HG03095 (cell line): ENCODE data around the gene MISP.

Experiments
- ATAC-seq: cut with Tn5 transposase; IDR thresholded peaks from one replicate; pipeline ENCODE4 v1.9.1; 2021; ENCODE audit warnings: moderate library complexity; ENCODE audit not compliant: unreplicated experiment

Gene MISP

DNA sequence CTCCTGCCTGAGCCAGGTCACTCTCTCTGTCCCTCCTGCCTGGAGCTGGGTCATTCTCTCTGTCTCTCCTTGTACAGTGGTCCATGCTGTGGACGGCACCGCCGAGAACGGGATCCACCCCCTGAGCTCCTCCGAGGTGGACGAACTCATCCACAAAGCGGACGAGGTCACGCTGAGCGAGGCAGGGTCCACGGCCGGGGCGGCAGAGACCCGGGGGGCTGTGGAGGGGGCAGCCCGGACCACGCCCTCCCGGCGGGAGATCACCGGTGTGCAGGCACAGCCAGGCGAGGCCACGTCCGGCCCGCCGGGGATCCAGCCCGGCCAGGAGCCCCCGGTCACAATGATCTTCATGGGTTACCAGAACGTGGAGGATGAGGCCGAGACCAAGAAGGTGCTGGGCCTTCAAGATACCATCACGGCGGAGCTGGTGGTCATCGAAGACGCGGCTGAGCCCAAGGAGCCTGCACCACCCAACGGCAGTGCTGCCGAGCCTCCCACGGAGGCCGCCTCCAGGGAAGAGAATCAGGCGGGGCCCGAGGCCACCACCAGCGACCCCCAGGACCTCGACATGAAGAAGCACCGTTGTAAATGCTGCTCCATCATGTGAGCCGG, 4.6 kb upstream of the MISP start:
- ATAC-seq = no peak

DNA sequence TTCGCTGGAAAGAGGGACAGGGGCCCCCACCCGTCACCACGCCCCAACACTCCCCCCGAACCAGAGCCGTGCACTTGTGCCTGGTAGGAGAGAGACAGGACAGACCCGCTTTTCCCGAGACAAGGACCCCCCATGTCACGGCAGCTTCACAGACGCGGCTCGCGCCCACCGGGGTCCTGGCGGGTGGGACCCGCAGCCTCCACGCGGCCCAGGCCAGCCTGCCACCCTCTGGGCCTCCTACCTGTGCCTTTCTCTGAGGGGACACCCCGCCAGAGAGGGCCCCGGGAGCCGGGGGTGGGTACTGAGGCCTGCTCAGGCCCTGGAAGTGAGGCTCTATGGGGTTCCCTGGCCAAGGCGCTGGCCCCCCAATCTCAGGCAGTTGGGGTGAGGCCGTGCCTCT, 4.0 kb upstream of the MISP start:
- no peak for ATAC-seq

DNA sequence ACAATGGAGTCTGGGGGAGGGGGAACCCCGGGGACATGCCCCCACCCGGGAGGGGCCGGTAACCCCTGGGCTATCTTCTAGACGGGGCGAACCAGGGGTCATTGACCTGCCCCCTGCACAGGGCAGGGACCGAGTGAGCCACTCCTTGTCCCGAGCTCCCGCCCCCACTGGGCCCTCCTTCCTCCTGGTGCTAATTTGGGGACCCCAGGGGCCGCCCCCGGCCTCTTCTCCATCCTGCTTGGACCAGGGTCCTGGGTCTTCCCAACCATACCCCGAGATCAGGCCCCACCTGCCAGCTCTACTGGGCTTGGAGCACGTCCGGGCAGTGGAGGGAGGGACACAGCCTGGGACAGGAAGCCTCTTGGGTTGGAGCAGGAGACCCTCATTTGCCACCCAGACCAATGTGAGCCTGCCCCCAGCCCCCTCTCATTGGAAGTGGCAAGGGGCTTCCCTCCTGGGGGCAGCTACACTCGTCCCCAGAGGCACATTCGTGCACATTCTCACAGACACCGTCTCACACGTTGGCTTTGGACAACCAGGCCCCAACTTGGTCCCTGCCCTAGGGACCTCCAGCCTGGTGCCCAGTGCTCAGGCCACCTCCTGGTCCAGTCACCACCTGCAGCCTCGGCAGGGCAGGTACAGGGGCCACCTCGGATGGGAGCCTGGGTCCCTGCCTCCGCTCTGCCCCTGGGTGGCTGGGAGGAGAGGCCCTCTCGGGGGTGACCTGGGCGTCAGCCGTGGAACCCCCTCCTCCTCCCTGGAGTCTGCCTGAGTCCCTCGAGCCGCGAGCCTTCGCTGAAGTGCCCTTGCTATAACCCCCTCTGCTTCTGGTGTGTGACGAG, 3.3 kb upstream of the MISP start:
- no peak for ATAC-seq

DNA sequence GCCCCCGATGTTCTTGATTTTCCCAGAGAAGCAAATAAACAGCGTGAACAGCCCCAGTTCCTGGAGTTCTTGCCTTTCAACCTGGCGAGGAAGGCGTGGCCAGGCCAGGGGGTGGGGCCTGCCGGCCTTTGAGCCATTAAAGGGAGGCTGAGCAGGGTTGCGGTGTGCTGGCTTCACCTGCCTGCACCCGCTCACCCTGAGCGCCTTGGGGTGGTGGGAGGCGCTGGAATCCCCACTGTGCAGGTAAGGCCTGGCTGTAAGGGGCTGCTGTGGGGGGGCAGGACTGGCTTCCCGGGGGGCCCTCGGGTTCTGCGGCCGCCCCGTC, 2.7 kb upstream of the MISP start:
- no peak for ATAC-seq

DNA sequence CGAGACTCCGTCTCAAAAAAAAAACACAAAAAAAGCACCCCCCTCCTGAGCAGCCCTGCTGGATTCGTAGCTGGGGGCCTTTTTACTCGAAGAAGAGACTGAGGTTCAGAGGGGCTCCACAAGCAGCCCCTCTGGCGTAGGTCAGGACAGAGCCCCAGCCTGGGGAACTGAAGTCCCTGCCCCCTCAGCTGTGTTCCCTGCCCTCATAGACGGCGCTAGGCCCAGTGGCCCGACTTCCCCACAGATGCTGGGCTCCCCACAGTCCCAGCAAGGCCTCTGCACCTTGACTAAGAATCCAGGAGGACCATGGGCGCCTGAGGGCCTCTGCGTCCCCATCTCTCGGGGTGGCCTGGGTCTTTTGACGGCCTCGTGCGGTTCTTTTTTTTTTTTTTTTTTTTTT, 1.1 kb upstream of the MISP start:
- no peak for ATAC-seq

DNA sequence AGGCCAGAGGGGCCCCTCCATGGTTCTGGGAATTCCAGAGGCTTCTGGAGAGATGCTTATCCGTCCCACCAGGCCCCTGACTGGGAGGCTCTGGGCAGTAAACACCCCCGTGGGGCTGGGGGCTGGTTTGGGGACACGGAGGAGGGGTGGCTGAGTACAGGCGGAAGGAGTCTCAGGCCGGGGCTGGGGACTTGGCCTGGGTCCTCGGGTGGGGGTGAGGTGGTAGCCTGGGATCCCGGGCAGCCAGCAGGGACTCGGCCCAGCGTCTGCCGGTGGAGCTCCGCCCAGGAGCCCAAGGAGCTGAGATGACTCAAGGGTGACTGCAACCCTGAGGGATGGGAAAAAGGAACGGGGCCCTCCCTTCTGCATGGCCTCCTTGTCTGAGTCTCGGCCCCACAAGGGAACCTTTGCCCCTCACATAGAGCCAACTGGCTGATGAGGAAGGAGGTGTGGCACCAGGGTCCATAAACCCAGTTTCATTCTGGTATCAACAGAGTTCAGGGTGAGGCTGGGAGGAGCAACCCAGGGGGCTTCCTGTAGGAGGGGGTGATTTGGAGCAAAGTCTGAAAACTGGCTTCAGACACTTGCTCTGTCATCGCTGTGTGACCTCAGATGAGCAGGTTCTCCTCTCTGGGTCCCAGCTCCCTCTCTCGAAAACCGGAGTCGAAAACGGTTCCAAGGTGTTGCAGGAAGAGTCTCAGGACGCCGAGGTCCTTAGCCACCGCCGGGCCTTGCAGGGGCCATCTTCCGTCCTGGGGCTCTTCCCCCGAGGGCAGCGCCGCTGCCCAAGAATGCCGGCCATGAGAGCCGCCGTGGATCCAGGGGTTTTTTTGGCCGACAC, 809 bp downstream of the MISP start:
- ATAC-seq = no peak

DNA sequence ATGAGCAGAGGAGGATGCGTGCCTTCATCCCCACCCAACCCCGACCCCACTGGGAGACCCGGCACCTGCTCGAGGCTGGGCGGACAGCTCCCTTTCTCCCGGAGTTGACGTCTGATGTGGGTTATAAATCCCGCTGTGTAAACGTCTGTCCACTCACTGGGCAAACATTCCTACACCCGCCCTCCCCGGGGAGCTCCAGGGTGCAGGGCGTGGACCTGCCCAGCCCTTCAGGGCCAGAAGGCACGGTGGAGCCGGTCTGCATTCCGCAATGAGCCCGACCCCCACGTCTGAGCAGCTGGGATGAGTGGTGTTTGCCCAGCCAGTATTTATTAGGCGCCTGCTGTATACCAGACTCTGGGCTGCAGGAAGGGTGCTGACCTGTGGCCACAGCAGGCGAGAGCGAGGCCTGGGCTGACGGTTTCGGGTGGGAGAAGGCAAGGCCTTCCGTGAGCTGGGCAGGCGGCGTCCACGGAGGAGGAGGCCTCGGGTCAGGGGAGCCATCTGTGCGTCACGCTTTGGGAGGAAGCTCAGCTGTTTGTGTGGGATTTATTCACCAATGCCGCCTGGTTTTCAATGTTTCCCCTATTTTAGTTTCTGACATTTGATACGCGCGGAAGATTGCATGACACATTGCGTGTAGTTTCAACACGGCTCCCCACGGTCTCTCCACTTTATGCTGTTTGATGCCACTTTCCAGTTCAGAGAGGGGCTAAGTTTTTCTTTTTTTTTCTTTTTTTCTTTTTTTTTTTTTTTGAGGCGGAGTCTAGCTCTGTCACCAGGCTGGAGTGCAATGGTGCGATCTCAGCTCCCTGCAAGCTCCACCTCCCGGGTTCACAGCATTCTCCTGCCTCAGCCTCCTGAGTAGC, 2.0 kb downstream of the MISP start:
- no peak for ATAC-seq

DNA sequence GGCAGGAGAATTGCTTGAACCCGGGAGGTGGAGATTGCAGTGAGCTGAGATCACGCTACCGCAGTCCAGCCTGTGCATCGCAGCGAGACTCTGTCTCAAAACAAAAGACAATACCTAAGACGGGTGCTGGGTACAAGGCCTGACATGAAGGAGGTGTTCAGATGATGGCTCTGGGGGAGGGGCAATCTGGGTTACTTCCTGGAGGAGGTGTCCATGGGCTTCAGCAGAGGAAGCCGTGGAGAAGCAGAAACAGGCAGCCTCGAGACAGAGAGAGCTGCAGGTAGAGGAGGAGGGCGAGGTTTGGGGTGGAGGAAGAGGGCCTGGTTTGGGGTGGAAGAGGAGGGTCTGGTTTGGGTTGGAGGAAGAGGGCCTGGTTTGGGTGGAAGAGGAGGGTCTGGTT, 3.6 kb downstream of the MISP start:
- no peak for ATAC-seq

DNA sequence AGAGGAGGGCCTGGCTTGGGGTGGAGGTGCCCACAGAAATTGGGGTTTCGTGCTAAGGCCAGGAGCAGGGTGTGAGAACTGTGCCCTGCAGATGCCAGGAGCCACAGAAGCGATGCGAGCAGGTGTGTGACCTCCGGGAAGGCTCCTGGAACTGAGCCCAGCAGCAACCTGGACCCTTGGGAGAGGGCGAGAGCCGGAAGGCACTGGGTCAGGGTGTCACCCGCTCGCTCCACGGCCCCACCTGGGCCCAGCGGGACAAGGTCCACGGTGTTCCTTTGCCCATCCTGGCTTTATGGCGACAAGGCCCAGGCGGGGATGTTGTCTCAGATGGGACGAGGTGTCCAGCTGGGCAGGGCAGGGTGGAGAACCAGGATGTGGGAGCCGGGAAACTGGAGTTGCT, 4.2 kb downstream of the MISP start:
- no peak for ATAC-seq

DNA sequence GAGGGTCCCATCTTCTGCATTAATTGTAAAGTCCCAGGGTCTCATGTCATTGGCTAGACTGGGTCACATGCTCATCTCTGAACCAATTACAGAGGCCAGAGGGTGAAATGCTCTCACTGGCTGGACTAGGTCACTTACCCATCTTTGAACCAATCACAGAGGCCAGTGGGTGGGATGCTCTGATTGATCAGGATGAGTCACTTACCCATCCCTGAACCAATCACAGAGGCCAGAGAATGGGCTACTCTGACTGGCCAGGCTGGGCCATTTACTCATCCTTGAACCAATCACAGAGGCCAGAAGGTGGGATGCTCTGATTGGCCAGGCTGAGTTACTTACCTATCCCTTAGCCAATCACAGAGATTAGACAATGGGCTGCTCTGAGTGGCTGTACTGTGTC, 5.3 kb downstream of the MISP start:
- no peak for ATAC-seq

DNA sequence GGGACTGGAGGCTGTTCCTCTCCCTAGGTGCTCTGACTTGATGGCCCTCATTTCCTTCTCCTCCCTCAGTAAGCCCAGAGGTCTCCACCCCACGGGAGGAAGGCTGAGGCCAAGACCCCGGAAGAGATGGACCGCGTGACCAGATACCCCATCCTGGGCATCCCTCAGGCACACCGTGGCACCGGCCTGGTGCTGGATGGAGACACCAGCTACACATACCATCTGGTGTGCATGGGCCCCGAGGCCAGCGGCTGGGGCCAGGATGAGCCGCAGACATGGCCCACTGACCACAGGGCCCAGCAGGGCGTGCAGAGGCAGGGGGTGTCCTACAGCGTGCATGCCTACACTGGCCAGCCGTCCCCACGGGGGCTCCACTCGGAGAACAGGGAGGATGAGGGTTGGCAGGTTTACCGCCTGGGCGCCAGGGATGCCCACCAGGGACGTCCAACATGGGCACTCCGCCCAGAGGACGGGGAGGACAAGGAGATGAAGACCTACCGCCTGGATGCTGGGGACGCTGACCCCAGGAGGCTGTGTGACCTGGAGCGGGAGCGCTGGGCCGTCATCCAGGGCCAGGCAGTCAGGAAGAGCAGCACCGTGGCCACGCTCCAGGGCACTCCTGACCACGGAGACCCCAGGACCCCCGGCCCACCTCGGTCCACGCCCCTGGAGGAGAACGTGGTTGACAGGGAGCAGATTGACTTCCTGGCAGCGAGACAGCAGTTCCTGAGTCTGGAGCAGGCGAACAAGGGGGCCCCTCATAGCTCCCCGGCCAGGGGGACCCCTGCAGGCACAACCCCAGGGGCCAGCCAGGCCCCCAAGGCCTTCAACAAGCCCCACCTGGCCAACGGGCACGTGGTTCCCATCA, 6.1 kb downstream of the MISP start:
- no peak for ATAC-seq

DNA sequence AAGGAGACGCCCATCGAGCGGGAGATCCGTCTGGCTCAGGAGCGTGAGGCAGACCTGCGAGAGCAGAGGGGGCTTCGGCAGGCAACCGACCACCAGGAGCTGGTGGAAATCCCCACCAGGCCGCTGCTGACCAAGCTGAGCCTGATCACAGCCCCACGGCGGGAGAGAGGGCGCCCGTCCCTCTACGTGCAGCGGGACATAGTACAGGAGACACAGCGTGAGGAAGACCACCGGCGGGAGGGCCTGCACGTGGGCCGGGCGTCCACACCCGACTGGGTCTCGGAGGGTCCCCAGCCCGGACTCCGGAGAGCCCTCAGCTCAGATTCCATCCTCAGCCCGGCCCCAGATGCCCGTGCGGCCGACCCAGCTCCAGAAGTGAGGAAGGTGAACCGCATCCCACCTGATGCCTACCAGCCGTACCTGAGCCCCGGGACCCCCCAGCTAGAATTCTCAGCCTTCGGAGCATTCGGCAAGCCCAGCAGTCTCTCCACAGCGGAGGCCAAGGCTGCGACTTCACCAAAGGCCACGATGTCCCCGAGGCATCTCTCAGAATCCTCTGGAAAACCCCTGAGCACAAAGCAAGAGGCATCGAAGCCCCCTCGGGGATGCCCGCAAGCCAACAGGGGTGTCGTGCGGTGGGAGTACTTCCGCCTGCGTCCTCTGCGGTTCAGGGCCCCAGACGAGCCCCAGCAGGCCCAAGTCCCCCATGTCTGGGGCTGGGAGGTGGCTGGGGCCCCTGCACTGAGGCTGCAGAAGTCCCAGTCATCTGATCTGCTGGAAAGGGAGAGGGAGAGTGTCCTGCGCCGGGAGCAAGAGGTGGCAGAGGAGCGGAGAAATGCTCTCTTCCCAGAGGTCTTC, 7.1 kb downstream of the MISP start:
- no peak for ATAC-seq

DNA sequence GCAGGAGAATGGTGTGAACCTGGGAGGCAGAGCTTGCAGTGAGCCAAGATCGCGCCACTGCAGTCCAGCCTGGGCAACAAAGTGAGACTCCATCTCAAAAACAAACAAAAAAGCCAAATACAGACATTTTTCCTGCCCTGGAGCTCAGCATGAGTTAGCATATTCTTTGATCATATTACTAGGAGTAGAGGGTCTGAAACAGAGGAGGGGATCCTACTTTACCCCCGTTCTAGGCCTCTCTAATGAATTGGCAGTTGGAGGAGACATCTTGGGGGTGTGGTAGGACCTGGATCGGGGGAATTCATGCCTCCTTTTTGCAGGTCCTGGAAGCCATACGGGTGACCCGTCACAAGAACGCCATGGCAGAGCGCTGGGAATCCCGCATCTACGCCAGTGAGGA, 12.3 kb downstream of the MISP start:
- no peak for ATAC-seq

DNA sequence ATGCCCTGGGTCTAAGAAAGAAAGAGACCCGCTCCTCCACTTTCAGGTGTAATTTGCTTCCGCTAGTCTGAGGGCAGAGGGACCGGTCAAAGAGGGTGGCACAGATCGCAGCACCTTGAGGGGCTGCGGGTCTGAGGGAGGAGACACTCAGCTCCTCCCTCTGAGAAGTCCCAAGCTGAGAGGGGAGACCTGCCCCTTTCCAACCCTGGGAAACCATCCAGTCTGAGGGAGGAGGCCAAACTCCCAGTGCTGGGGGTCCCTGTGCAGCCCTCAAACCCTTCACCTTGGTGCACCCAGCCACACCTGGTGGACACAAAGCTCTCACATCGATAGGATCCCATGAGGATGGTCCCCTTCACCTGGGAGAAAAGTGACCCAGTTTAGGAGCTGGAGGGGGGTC, 13.0 kb downstream of the MISP start:
- no peak for ATAC-seq

DNA sequence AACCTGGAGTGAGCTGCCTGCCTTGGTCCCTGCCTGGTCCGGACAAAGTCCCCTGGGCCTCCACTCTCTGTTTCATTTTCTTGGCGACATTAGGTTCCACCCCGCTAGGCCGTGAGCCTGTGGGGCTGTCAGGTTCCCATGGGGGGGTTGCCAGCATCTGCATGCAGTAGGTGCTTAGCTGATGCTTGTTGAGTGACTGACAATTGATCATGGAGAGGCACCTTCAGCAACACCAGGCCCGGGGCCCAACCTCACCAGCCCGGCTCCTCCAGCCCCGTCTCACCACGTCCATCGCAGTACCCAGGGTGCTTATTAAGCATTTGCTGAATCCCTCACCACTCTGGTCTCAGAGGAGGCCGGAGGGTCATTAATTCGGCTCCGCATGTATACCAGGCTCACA, 13.4 kb downstream of the MISP start:
- ATAC-seq = no peak

DNA sequence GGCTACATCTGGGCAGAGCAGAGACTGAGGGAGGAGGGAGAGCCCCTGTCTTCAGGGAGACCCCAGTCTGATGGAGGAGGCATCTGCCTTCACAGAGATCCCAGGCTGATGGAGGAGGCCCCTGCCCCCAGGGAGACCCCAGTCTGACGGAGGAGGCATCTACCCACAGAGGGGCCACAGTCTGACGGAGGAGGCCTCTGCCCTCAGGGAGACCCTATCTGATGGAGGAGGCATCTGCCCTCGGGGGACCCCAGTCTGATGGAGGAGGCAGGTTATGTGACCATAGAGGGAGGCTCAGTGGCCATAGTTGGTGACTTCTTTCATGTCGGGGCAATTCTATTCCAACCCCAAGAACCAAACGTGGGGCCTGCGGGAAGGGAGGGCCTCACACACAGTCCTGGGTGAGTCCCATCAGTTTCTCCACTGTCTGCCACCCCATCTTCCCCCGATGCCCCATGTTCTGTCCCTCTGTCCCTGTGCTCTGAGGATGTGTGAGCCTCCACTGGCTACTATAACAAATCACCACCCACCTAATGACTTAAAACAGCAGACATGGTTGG, 14.3 kb downstream of the MISP start:
- ATAC-seq = no peak

DNA sequence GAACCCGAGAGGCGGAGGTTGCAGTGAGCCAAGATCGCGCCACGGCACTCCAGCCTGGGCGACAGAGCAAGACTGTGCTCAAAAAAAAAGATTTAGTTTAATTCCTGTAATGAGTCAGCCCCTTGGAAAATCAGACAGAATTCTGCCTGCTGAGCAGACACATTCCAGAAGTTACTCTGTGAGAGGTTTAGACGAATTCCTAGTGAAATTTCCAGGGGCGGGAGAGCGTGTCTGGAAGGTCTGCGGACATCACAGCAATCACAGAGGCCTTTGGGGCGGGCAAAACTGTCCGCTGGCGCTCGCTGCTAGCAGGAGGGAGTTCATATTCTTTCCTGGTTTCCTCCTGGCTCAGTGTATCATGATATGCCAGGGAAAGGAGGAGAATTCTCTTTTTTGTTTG, 17.5 kb downstream of the MISP start:
- no peak for ATAC-seq

DNA sequence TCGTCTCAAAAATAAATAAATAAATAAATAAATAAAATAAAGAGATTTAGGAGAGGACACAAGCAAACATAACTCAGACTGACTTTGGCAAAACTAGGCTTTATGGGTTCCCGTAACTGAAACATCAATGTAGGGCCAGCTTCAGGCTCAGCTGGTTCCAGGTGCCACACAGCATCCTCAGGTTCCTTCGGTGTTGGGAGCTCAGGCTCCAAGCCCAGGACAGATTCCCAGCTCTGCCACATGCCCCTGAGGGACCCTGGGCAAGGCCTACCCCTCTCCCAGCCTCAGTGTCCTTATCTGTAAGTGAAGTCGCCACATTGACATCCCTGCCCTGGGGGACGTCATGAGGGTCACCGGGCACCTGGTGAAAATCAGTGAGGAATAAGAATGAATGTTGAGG, 18.7 kb downstream of the MISP start:
- no peak for ATAC-seq

DNA sequence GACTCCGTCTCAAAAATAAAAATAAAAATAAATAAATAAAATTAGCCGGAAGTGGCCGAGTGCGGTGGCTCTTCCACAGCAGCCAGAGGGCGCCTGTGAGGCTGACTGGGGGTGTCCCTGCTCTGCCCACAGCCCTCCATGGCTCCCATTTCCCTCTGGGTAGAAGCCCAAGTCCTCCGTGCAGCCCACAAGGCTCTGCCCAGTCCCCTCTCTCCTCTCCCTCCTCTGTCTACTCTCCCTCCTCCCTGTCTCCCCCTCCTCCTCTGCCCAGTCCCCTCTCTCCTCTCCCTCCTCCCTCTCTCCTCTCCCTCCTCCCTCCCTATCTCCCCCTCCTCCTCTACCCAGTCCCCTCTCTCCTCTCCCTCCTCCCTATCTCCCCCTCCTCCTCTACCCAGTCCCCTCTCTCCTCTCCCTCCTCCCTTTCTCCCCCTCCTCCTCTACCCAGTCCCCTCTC, 20.4 kb downstream of the MISP start:
- no peak for ATAC-seq
